SK-N-SH (cell line): ENCODE results near the gene TRA2B. TPM values are rescaled to one million over a fixed set of nuclear protein-coding genes. Genes with fewer than 3 reads are reported as not detected.

Experiments used
- CTCF ChIA-PET: fragments of 300-600, 350-600 bp; formaldehyde crosslinking; extraction: SDS; loops from one replicate; lab custom pipeline; 2021; lab: Yijun Ruan, JAX
- POLR2A ChIA-PET: fragments of 350-600 bp; sonication (Branson Sonifier 250); formaldehyde crosslinking; extraction: SDS; loops from one replicate; lab custom pipeline; 2020; ENCODE audit warnings: antibody characterized with exemption, inconsistent platforms; lab: Yijun Ruan, JAX
- DNase-seq: peaks from one replicate; pipeline ENCODE4 v3.0.0; 2012
- H2AFZ ChIP-seq: fragments of 200-600 bp; sonication (generic); 2 replicates; pipeline ENCODE4 v1.8.1; 2016; ENCODE audit warnings: antibody characterized with exemption, mild to moderate bottlenecking, low read depth
- H3F3A ChIP-seq: fragments of 200-600 bp; sonication (generic); replicated peaks from 2 replicates; pipeline ENCODE3; 2016; ENCODE audit warnings: antibody characterized with exemption, mild to moderate bottlenecking; ENCODE audit not compliant: insufficient read depth
- H3K27ac ChIP-seq, 2 experiments: fragments of 200-500 bp in 1 of 2; fragments of 200-600 bp in 1 of 2; sonication (Bioruptor generic) in 1 of 2; sonication (generic), shearing (Covaris generic) in 1 of 2; 2 replicates each; pipeline versions ENCODE4 v1.5.1 to v1.6.1; 2014 to 2016; ENCODE audit warnings: low read depth in 2 of 2, inconsistent platforms in 1 of 2, low read length in 1 of 2, mild to moderate bottlenecking in 1 of 2, mixed read lengths in 1 of 2
- H3K27me3 ChIP-seq: fragments of 200-600 bp; sonication (generic), shearing (Covaris generic); 2 replicates; pipeline ENCODE4 v1.6.1; 2016; ENCODE audit warnings: mixed run types; ENCODE audit not compliant: insufficient read depth
- H3K36me3 ChIP-seq, 2 experiments: fragments of 200-500 bp in 1 of 2; fragments of 200-600 bp in 1 of 2; sonication (Bioruptor generic) in 1 of 2; sonication (generic) in 1 of 2; replicated peaks in 1 of 2; 2 replicates each; pipeline versions ENCODE3 to v1.5.1; 2014 to 2016; ENCODE audit warnings: low read length in 1 of 2, mild to moderate bottlenecking in 1 of 2; ENCODE audit not compliant: insufficient read depth in 2 of 2, control insufficient read depth in 1 of 2
- H3K4me1 ChIP-seq, 2 experiments: fragments of 200-500 bp in 1 of 2; fragments of 200-600 bp in 1 of 2; sonication (Bioruptor generic) in 1 of 2; sonication (generic), shearing (Covaris generic) in 1 of 2; 2 replicates each; pipeline versions ENCODE4 v1.5.1 to v1.6.1; 2014 to 2016; ENCODE audit warnings: low read depth in 1 of 2, low read length in 1 of 2, mixed run types in 1 of 2; ENCODE audit not compliant: insufficient read depth in 2 of 2, control insufficient read depth in 1 of 2
- H3K4me2 ChIP-seq: fragments of 200-600 bp; sonication (generic), shearing (Covaris generic); 2 replicates; pipeline ENCODE4 v1.6.1; 2017; ENCODE audit warnings: mixed run types
- H3K4me3 ChIP-seq, 2 experiments: fragments of 200-500 bp in 1 of 2; fragments of 200-600 bp in 1 of 2; sonication (Bioruptor generic) in 1 of 2; sonication (generic), shearing (Covaris generic) in 1 of 2; 2 replicates each; pipeline versions ENCODE4 v1.5.1 to v1.8.1; 2014 to 2016; ENCODE audit warnings: low read depth in 2 of 2, inconsistent platforms in 1 of 2, low read length in 1 of 2, mild to moderate bottlenecking in 1 of 2, mixed read lengths in 1 of 2, moderate library complexity in 1 of 2
- H3K79me2 ChIP-seq: fragments of 200-600 bp; sonication (generic); 2 replicates; pipeline ENCODE4 v1.8.1; 2017; ENCODE audit warnings: mild to moderate bottlenecking; ENCODE audit not compliant: insufficient read depth
- H3K9ac ChIP-seq: fragments of 200-600 bp; sonication (generic); 2 replicates; pipeline ENCODE4 v1.6.1; 2017; ENCODE audit warnings: mixed run types
- H3K9me2 ChIP-seq: fragments of 200-600 bp; sonication (generic); 2 replicates; pipeline ENCODE4 v1.6.1; 2017; ENCODE audit warnings: mixed run types
- H3K9me3 ChIP-seq: fragments of 200-600 bp; sonication (generic); 2 replicates; pipeline ENCODE4 v1.6.1; 2017; ENCODE audit warnings: mixed run types, mild to moderate bottlenecking, moderate library complexity
- H4K20me1 ChIP-seq: fragments of 200-600 bp; sonication (generic); 2 replicates; pipeline ENCODE4 v1.6.1; 2017; ENCODE audit warnings: mild to moderate bottlenecking, mixed run types; ENCODE audit not compliant: insufficient read depth
- CTCF ChIP-seq: fragments of 200-600 bp; sonication (generic); IDR thresholded peaks from 2 replicates; pipeline ENCODE4 v1.6.1; 2017; ENCODE audit warnings: antibody characterized with exemption, mild to moderate bottlenecking, moderate library complexity
- EP300 ChIP-seq, 2 experiments: IDR thresholded peaks; 2 replicates each; pipeline versions ENCODE4 v1.4.0 to v1.6.1; 2012; ENCODE audit warnings: borderline replicate concordance in 1 of 2, low read depth in 1 of 2, low read length in 1 of 2
- FOSL2 ChIP-seq: IDR thresholded peaks from 2 replicates; pipeline ENCODE4 v1.4.0; 2012; ENCODE audit warnings: low read depth, mild to moderate bottlenecking, moderate library complexity, borderline replicate concordance
- JUND ChIP-seq: IDR thresholded peaks from 2 replicates; pipeline ENCODE4 v1.4.0; 2012
- MAX ChIP-seq: IDR thresholded peaks from 2 replicates; pipeline ENCODE4 v1.4.0; 2012; ENCODE audit warnings: low read depth
- MXI1 ChIP-seq: IDR thresholded peaks from 2 replicates; pipeline ENCODE4 v1.6.1; 2012; ENCODE audit warnings: mild to moderate bottlenecking, low read depth, low read length, improper control_type of control experiment
- NRF1 ChIP-seq: IDR thresholded peaks from 2 replicates; pipeline ENCODE4 v1.6.1; 2012; ENCODE audit warnings: low read depth, mild to moderate bottlenecking, low read length
- PBX3 ChIP-seq: IDR thresholded peaks from 2 replicates; pipeline ENCODE4; 2012
- RAD21 ChIP-seq: IDR thresholded peaks from 2 replicates; pipeline ENCODE4 v1.6.1; 2012; ENCODE audit warnings: mild to moderate bottlenecking, low read length
- RCOR1 ChIP-seq: fragments of 150-350 bp; IDR thresholded peaks from 2 replicates; pipeline ENCODE4 v1.6.1; 2017; ENCODE audit warnings: antibody characterized with exemption, low read length
- REST ChIP-seq: IDR thresholded peaks from 2 replicates; pipeline ENCODE4 v1.6.1; 2012; ENCODE audit warnings: mild to moderate bottlenecking, low read depth, low read length, moderate library complexity
- RFX5 ChIP-seq: IDR thresholded peaks from 2 replicates; pipeline ENCODE4 v1.6.1; 2012; ENCODE audit warnings: mild to moderate bottlenecking, improper control_type of control experiment, low read length
- SIN3A ChIP-seq: IDR thresholded peaks from 2 replicates; pipeline ENCODE4 v1.6.1; 2012; ENCODE audit warnings: low read depth, mild to moderate bottlenecking, low read length, moderate library complexity, borderline replicate concordance
- TAF1 ChIP-seq: IDR thresholded peaks from 2 replicates; pipeline ENCODE4 v1.6.1; 2012; ENCODE audit warnings: low read depth, mild to moderate bottlenecking, low read length, moderate library complexity, borderline replicate concordance
- ZBTB33 ChIP-seq: IDR thresholded peaks from 2 replicates; pipeline ENCODE4 v1.4.0; 2012; ENCODE audit warnings: low read depth, borderline replicate concordance
- WGBS: methylation state at CpG from one replicate; pipeline ENCODE4 v1.1.6; 2017; ENCODE audit warnings: low lambda C conversion rate; 5-methylcytosine and 5-hydroxymethylcytosine counted together
- polyA plus RNA-seq, 3 experiments: library from polyadenylated mRNA; depleted of rRNA; stranded (reverse); fragments of >200 nt; gene quantifications; 2 replicates each; pipeline ENCODE4 v1.2.3, GENCODE V29; 2012

The TRA2B gene
- polyA plus RNA-seq, 1 of the 3 experiments (the other 2 are of a cell fraction): 212 TPM

GRCh38 chr3:185900228-185900627, 37.6 kb downstream of the TRA2B start (continued):
- no peak for TF ChIP-seq REST
- TF ChIP-seq NRF1: no peak
- TF ChIP-seq PBX3: peak; percentile 87
- peak; percentile 65 for TF ChIP-seq MAX
- TF ChIP-seq TAF1: no peak; the same call in 1 of the 2 replicates
- peak; percentile 95 for TF ChIP-seq JUND
- 0 out of 2 replicates have a peak, but pooled peaks have one; percentile 45 for TF ChIP-seq RFX5
- TF ChIP-seq MXI1: 0 out of 2 replicates have a peak, but pooled peaks have one; percentile 48
- peak; percentile 47; the same call in 1 of the 2 replicates for TF ChIP-seq SIN3A
- TF ChIP-seq FOSL2: peak; percentile 98
- TF ChIP-seq ZBTB33: no peak; the same call in 1 of the 2 replicates

GRCh38 chr3:185896636-185897035, 41.2 kb downstream of the TRA2B start:
- Histone ChIP-seq H2AFZ (no peak overlapping the region), H3K9ac (no peak overlapping the region), H3K27me3 (no peaks in the 10 kb centered on the region), H3K4me3 (no peak overlapping the region), H3K36me3 (no peaks in the 10 kb centered on the region), H3K79me2 (no peaks in the 10 kb centered on the region), H3F3A (peaks cover 4% of the 10 kb centered on the region), H3K9me3 (no peaks in the 10 kb centered on the region), H4K20me1 (no peaks in the 10 kb centered on the region), H3K27ac (no peak overlapping the region), H3K4me2 (no peak overlapping the region), H3K4me1 (peaks cover 0 to 2% of the 10 kb centered on the region in 2 experiments; a peak in 3 of 4 replicates), H3K9me2 (no peaks in the 10 kb centered on the region)
- DNase-seq: no peak
- 92% methylated on average over 3 of the region's 3 CpGs for WGBS
- POLR2A ChIA-PET: no interaction called here
- CTCF ChIA-PET: interaction anchor here (0.7 kb wide), 1 partner anchor 12 kb away, joined by 3 read pairs; no protein-coding TSS in a partner anchor
- TF ChIP-seq TAF1 (no peak), PBX3 (no peak), JUND (no peak), CTCF (no peak), ZBTB33 (no peak), RCOR1 (no peak), RAD21 (no peak), EP300 (IDR thresholded peaks at IDR 0.05; ENCODE audit: borderline replicate concordance in 1 of 2, low read depth in 1 of 2, low read length in 1 of 2) (no peak)
